CD14-positive monocyte (primary cell): ENCODE data around the gene ENPP4. TPM values are rescaled to one million over a fixed set of nuclear protein-coding genes. Genes with fewer than 3 reads are reported as not detected.
A peak's percentile ranks its signal among the peaks of the same experiment; 100 is the strongest.

ENCODE experiments used
- DNase-seq, 3 donors: peaks; one replicate each; pipeline ENCODE4 v3.0.0-alpha.2; 2011 to 2022
- H2AFZ ChIP-seq: 2 replicates; pipeline ENCODE4 v1.6.0; 2012; ENCODE audit warnings: mild to moderate bottlenecking, low read depth, low read length, inconsistent platforms; ENCODE audit not compliant: insufficient read depth, poor library complexity, severe bottlenecking
- H3K27ac ChIP-seq, 2 donors: 1 replicate in 1 of 2; 2 replicates in 1 of 2; pipeline ENCODE4 v1.5.1; 2012 to 2013; ENCODE audit warnings: low read length in 2 of 2, control low read depth in 1 of 2, inconsistent platforms in 1 of 2, low read depth in 1 of 2, mild to moderate bottlenecking in 1 of 2
- H3K27me3 ChIP-seq, 2 donors: one replicate each; pipeline versions ENCODE4 v1.6.0 to v1.6.1; 2011 to 2013; ENCODE audit warnings: low read length in 2 of 2; ENCODE audit not compliant: control insufficient read depth in 2 of 2, insufficient read depth in 2 of 2
- H3K36me3 ChIP-seq, 2 donors: replicated peaks in 1 of 2; 1 replicate in 1 of 2; 2 replicates in 1 of 2; pipeline versions ENCODE4 v1.5.1 to v1.6.1; 2012 to 2013; ENCODE audit warnings: low read length in 2 of 2, control low read depth in 1 of 2, inconsistent platforms in 1 of 2, mild to moderate bottlenecking in 1 of 2; ENCODE audit not compliant: insufficient read depth in 2 of 2, control insufficient read depth in 1 of 2
- H3K4me1 ChIP-seq, 2 donors: 1 replicate in 1 of 2; 2 replicates in 1 of 2; pipeline versions ENCODE4 v1.5.1 to v1.6.1; 2012 to 2013; ENCODE audit warnings: low read length in 2 of 2, control low read depth in 1 of 2, inconsistent platforms in 1 of 2, mild to moderate bottlenecking in 1 of 2, moderate library complexity in 1 of 2; ENCODE audit not compliant: insufficient read depth in 2 of 2, control insufficient read depth in 1 of 2
- H3K4me2 ChIP-seq: replicated peaks from 2 replicates; pipeline ENCODE3; 2012; ENCODE audit warnings: low read length, moderate library complexity, mild to moderate bottlenecking; ENCODE audit not compliant: poor library complexity, severe bottlenecking; ENCODE audit errors: extremely low read depth
- H3K4me3 ChIP-seq, 3 experiments: fragments of 200-600 bp in 1 of 3; sonication (generic) in 1 of 3; replicated peaks in 1 of 3; 1 replicate in 2 of 3; 2 replicates in 1 of 3; pipeline ENCODE4 v1.5.1; 2011 to 2013; ENCODE audit warnings: low read length in 3 of 3, mild to moderate bottlenecking in 3 of 3, control low read depth in 2 of 3, low read depth in 2 of 3, inconsistent platforms in 1 of 3, moderate library complexity in 1 of 3
- H3K79me2 ChIP-seq: 2 replicates; pipeline ENCODE4 v1.6.0; 2012; ENCODE audit warnings: mild to moderate bottlenecking, control low read depth, inconsistent platforms, low read length, moderate library complexity; ENCODE audit not compliant: insufficient read depth
- H3K9ac ChIP-seq: 2 replicates; pipeline ENCODE4 v1.6.0; 2017; ENCODE audit warnings: low read length, mild to moderate bottlenecking; ENCODE audit not compliant: insufficient read depth, poor library complexity, severe bottlenecking
- H3K9me3 ChIP-seq, 2 donors: replicated peaks in 1 of 2; 1 replicate in 1 of 2; 2 replicates in 1 of 2; pipeline versions ENCODE4 v1.5.1 to v1.6.1; 2012 to 2013; ENCODE audit warnings: low read length in 2 of 2, control low read depth in 1 of 2; ENCODE audit not compliant: control insufficient read depth in 1 of 2, insufficient read depth in 1 of 2
- H4K20me1 ChIP-seq: 2 replicates; pipeline ENCODE4 v1.6.0; 2012; ENCODE audit warnings: mild to moderate bottlenecking, low read length, control low read depth, moderate library complexity; ENCODE audit not compliant: insufficient read depth
- H3K27ac Mint-ChIP-seq, 7 donors: one replicate each; pipeline ENCODE4 v1.8.0; 2020; ENCODE audit warnings: mild to moderate bottlenecking in 7 of 7, mixed read lengths in 7 of 7, moderate library complexity in 6 of 7, inconsistent platforms in 2 of 7
- H3K27me3 Mint-ChIP-seq, 3 donors: one replicate each; pipeline ENCODE4 v1.8.0; 2021 to 2022; ENCODE audit warnings: low read depth in 3 of 3, mild to moderate bottlenecking in 3 of 3, mixed read lengths in 3 of 3, moderate library complexity in 3 of 3, inconsistent platforms in 1 of 3
- H3K36me3 Mint-ChIP-seq, 2 donors: one replicate each; pipeline ENCODE4 v1.8.0; 2020; ENCODE audit warnings: mixed read lengths in 2 of 2, inconsistent platforms in 1 of 2, mild to moderate bottlenecking in 1 of 2
- H3K4me1 Mint-ChIP-seq: one replicate; pipeline ENCODE4 v1.8.0; 2020; ENCODE audit warnings: mild to moderate bottlenecking, mixed read lengths
- H3K4me3 Mint-ChIP-seq, 2 donors: one replicate each; pipeline ENCODE4 v1.8.0; 2020; ENCODE audit warnings: mild to moderate bottlenecking in 2 of 2, mixed read lengths in 2 of 2, moderate library complexity in 1 of 2
- H3K9me3 Mint-ChIP-seq, 7 donors: one replicate each; pipeline ENCODE4 v1.8.0; 2020 to 2022; ENCODE audit warnings: mixed read lengths in 7 of 7, mild to moderate bottlenecking in 6 of 7, moderate library complexity in 6 of 7, inconsistent platforms in 2 of 7
- WGBS: methylation state at CpG from one replicate; pipeline ENCODE4 v1.1.5; 2013; ENCODE audit warnings: missing lambda C conversion rate; ENCODE audit not compliant: insufficient coverage; 5-methylcytosine and 5-hydroxymethylcytosine counted together
- intact Hi-C, 2 donors: fragments of 100-400 bp; cut with micrococcal nuclease; formaldehyde crosslinking; loops; one replicate each; pipeline versions ENCODE4 v1.15.0 to v1.15.1; 2023
- polyA plus RNA-seq, 3 donors: library from polyadenylated mRNA; depleted of rRNA in 1 of 3; unstranded in 2 of 3; stranded (reverse) in 1 of 3; fragments of 300-500 nt in 2 of 3; fragments of >200 nt in 1 of 3; fragmentation: Illumina TruSeq in 2 of 3; gene quantifications; 1 replicate in 2 of 3; 2 replicates in 1 of 3; pipeline ENCODE4 v1.2.3, GENCODE V29; 2012 to 2021
- TF ChIP-seq, protein P1 (sequence below): fragments of 200-600 bp; IDR thresholded peaks from one replicate; pipeline ENCODE4 v1.8.0; 2022; ENCODE audit warnings: antibody characterized with exemption, mild to moderate bottlenecking

ENPP4 gene
- polyA plus RNA-seq, 3 donors: 1.1 to 1.7 (median 1.3) TPM

- H3K9me3 Mint-ChIP-seq: peaks cover 0 to 3% (median 0%) of the 10 kb centered on the region in 7 donors
- no peak for DNase-seq
- Histone ChIP-seq H3K79me2 (no peaks in the 10 kb centered on the region), H3K27ac (no peak overlapping the region), H2AFZ (no peak overlapping the region), H3K9ac (no peak overlapping the region), H4K20me1 (no peaks in the 10 kb centered on the region), H3K4me1 (no peaks in the 10 kb centered on the region), H3K27me3 (no peaks in the 10 kb centered on the region), H3K36me3 (no peaks in the 10 kb centered on the region), H3K9me3 (no peaks in the 10 kb centered on the region), H3K4me3 (no peak overlapping the region), H3K4me2 (no peak overlapping the region)
- TF ChIP-seq, protein P1, sequence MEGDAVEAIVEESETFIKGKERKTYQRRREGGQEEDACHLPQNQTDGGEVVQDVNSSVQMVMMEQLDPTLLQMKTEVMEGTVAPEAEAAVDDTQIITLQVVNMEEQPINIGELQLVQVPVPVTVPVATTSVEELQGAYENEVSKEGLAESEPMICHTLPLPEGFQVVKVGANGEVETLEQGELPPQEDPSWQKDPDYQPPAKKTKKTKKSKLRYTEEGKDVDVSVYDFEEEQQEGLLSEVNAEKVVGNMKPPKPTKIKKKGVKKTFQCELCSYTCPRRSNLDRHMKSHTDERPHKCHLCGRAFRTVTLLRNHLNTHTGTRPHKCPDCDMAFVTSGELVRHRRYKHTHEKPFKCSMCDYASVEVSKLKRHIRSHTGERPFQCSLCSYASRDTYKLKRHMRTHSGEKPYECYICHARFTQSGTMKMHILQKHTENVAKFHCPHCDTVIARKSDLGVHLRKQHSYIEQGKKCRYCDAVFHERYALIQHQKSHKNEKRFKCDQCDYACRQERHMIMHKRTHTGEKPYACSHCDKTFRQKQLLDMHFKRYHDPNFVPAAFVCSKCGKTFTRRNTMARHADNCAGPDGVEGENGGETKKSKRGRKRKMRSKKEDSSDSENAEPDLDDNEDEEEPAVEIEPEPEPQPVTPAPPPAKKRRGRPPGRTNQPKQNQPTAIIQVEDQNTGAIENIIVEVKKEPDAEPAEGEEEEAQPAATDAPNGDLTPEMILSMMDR: no peak
- H3K27me3 Mint-ChIP-seq: peaks cover 2 to 5% (median 2%) of the 10 kb centered on the region in 3 donors
- H3K27ac Mint-ChIP-seq: peak overlapping the region in 1 of 7 donors; percentile 52
- no peak overlapping the region for H3K4me3 Mint-ChIP-seq
- 100% methylated on average over 2 of the region's 4 CpGs for WGBS
- no peaks in the 10 kb centered on the region for H3K36me3 Mint-ChIP-seq
- no peaks in the 10 kb centered on the region for H3K4me1 Mint-ChIP-seq
- intact Hi-C loops: no loop called here
These were observed 59.9 kb downstream of the ENPP4 start for GRCh38 chr6:46189726-46190125.

DNA sequence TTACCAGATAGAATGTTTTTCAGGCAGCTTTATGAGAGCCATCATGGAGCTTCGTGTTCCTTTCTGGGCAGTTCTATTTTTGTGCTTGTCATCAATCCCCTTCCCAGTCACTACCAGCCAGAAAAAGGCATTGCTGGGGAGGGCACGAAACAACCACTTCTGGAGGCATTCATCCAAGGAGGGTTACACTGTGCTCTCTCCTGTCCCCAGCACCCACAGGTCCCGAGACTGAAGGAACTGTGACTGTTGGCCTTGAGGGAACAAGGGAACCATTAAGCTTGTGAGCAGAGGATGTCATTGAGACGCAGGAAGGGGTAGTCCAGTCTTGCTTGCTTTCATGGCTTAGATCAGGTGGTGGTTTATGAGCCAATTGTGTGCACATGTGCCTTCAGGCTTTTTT, 61.1 kb downstream of the ENPP4 start:
- Mint-ChIP-seq H3K27me3 (peaks cover 2% of the 10 kb centered on the region in 3 donors), H3K36me3 (no peaks in the 10 kb centered on the region), H3K4me3 (no peak overlapping the region), H3K27ac (no peak overlapping the region), H3K4me1 (no peaks in the 10 kb centered on the region), H3K9me3 (peaks cover 0 to 1% (median 0%) of the 10 kb centered on the region in 7 donors)
- intact Hi-C loops: no loop called here
- DNase-seq: no peak
- TF ChIP-seq, protein P1: no peak
- Histone ChIP-seq H2AFZ (no peak overlapping the region), H3K36me3 (no peaks in the 10 kb centered on the region), H3K4me2 (no peak overlapping the region), H3K4me1 (no peaks in the 10 kb centered on the region), H3K9ac (no peak overlapping the region), H3K27ac (no peak overlapping the region), H4K20me1 (no peaks in the 10 kb centered on the region), H3K79me2 (no peaks in the 10 kb centered on the region), H3K9me3 (no peaks in the 10 kb centered on the region), H3K4me3 (no peak overlapping the region), H3K27me3 (no peaks in the 10 kb centered on the region)
- 100% methylated on average over 2 of the region's 4 CpGs for WGBS
